NCI-H1694 (cell line): ENCODE results near the gene XCL2.
"Not testable (repeated sequence)": the region's sequence is repeated elsewhere in the genome, so short reads cannot be mapped to it uniquely, and the experiment has no call there.

ENCODE experiments used
- DNase-seq: peaks from one replicate; lab custom pipeline; 2025; lab: John Stamatoyannopoulos, UW

The XCL2 gene, protein sequence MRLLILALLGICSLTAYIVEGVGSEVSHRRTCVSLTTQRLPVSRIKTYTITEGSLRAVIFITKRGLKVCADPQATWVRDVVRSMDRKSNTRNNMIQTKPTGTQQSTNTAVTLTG

DNA sequence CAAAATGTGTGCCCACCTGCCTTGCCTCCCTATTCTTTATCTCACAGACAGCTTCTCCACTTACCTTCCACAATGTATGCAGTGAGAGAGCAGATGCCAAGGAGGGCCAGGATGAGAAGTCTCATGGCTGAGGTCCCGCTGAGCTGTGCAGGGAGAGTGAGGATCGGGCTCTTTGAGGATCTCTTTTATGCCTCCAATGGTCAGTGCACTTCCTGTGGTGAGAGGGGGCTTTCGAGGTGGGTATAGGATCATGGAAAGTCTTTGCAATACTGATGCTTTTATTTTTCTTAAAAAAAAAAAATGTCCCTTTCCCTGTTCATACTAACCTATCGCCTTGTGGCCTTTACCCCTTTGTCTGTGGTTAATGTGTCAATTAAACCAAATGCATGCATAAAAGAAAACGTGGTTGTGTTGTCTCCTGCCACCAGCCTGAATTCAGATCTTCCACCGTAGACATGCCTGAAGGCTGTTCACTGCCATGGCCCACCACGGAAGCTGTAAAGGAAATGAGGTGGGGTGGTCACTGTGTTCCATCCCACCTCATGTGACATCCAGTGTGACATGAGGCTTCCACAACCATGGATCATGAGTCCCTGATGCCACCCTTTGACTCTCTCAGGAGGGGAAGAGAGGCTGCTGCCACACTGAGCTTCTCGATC is at the start of gene XCL2:
TSS of gene XCL2 (minus strand) at position 158 of the 659 bp plus-strand sequence. CDS start at position 125, 33 bp downstream.
- not testable (repeated sequence) for DNase-seq

DNA sequence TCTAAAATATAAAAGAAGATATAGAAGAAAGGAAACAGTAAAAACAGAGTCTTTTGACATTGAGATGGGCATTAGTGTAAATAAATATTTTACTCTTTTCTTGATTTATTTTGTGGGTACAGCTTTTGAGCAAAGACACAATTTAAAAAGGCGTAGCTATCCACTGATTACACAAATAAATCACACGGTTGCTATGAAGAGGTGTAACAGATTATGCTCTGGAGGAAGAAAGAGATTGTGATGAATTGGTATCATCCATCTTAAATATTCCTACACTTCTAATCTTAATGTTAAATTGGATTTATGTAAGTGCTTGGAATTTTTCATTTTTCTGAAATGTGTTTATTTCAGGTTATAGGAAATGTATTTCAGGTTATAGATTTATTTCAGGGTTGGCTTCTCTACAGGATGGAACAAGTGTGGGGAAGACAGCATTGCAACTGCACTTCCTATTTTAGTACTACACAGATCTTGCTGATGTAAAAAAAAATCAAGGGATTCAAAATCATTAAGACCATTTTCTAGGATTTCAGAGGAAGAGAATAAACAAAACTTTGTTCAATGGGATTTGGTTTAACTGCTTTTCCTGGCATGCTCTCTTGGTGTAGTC is 47.9 kb upstream of the XCL2 start:
- DNase-seq = no peak

DNA sequence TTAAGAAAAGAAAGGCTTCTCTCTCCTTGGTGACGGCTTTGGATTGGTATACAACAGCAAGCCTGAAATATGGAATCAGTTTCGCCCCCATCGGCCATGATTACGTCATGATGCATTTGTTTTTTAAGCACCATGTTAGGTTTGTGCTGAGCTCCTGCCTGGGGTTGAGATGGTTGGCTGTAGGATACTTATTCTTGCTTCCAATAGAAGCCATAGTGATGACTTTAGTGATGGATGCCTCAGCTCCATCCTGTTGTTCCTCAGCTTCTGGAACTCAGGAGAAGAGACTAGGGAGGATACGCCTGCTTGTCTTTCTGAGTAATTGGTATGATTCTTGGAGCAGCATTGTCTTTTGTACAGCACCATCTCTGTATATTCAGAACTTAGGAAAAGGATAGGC is 47.3 kb upstream of the XCL2 start:
- no peak for DNase-seq

DNA sequence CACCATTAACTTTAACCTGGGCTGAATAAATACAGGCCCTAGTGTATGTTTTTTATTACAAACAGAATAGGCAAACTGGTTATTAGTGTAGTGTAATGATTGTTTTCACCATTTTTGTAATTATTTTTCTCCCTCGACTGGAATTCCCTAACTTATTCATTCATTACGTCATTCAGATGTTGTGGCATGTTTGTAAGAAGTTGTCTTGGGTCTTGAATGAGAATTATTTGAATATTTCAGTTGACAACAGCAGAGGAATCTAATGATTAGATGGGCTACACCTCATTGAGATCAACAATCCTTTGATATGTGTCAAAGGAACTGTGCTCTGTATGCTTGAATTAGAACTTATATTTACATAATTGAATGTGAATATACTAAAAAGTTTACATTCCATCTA is 45.4 kb upstream of the XCL2 start:
- DNase-seq = no peak

DNA sequence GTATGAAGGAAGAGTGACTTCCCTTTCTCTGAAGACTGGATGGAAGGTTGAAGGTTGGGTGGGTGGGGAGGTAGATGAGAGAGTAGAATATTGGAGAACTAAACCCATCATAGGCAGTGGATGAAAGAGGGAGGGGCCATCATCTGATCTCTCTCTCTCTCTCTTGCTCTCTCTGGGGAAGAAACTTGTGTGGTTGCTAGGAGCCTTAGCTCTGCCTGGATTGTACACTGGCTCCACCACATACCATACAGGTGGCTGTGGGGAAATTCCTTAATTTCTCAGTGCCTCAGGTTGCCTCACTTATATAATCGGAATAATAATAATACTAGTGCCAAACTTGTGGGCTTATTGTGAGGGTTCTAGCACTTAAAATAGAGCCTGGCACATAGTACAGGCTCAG is 42.1 kb upstream of the XCL2 start:
- DNase-seq = no peak

DNA sequence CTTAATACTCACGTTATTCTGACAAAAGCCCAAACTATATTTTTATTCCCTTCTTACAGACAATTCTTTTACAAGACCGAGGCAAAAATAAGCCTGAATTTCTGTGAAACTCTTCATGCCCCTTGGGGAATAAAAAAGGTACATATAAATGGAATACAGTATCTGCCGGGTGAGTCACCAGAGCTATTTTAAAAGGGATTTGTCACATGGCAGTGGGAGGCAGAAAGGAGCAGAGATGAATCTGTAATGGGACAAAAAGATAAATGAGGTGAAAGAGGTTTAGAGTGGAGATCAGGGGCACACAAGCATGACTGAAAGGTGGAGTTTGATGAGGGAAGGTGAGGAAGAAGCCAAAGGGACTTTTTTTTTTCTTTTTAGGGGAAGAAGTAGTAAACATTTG is 41.4 kb upstream of the XCL2 start:
- no peak for DNase-seq

DNA sequence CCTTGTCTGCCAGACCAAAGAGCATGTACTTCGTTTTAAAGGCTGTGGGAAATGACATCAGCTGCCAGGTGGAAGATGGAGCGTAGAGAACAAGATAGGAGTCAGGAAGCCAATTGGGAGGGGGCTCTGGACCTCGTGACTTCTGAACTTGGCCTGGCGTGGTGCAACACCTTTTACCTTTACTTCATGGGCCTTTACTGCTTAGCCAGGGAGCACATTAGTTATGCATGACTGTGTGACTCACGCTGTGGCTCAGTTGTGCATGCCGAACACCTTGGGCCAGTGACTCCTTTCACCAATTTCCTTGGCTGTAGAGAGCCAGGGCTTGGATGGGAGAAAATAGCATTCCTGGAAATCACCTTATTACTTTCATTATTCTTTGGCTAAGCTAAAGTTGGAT is 39.8 kb upstream of the XCL2 start:
- no peak for DNase-seq

DNA sequence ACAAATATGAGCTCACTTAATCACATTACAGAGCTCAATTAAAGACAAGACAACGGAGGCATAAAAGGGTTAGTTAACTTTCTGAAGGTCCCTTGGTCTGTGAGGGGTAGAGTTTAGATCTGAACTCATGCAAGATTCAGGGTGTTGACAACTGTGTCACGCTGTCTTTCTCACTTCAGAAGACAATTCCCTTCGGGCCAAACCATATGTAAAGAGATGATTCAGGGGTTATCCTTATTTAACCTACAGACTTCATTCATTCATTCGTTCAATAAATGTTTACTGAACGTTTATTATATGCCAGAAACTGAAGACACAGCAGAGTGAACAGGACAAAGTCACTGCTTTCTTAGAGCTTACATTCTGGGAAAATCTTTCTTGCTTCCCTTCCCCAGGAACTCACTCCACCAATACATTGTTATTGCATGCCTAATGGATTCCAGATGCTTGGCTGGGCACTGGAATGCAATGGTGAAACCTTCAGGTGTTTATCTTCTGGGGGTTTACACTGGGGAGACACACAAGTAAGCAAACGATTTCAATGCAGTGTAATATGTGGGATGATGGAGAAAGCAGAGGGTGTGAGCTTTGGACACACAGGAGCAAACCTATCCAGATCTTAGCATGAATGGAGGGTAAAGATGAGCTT is 39.0 kb upstream of the XCL2 start:
- DNase-seq = no peak

DNA sequence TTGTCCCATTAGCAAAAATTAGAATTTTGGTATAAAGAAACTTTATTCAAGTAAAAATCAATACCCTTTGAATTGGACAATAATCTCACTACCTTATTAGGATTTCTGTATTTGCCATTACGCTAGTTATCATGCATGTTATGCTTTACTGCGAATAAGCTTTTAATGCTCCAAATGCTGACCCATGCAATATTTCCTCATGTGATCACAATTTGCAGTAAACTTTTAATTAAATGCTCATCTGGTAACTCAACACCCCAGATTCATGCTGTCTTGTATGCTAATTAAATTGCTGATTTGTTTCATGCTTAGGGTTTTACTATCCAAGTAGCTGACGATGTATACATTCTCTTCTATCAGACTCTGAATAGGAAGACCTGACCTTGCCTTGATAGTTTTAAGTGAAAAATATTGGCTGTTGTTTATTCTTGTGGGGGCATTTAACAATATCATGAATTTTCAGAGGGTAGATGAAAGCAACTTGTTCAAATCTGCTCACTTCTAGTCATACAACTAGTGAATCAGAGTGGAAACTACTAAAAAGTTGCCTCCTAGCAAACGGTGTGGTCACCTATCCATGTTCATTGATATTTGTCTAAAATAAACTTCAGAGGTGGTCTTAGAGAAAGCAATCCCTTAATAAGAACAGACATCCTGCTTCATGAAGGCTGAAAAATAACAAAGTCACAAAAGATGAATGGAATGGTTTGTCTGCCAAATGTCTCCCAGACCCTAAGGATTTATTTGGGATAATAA is 38.2 kb upstream of the XCL2 start:
- DNase-seq = no peak

DNA sequence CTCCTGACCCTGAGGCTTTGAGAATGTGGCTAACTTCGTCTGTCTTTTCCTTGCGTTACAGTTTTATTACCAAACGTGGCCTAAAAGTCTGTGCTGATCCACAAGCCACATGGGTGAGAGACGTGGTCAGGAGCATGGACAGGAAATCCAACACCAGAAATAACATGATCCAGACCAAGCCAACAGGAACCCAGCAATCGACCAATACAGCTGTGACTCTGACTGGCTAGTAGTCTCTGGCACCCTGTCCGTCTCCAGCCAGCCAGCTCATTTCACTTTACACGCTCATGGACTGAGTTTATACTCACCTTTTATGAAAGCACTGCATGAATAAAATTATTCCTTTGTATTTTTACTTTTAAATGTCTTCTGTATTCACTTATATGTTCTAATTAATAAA is 37.2 kb upstream of the XCL2 start:
- not testable (repeated sequence) for DNase-seq

DNA sequence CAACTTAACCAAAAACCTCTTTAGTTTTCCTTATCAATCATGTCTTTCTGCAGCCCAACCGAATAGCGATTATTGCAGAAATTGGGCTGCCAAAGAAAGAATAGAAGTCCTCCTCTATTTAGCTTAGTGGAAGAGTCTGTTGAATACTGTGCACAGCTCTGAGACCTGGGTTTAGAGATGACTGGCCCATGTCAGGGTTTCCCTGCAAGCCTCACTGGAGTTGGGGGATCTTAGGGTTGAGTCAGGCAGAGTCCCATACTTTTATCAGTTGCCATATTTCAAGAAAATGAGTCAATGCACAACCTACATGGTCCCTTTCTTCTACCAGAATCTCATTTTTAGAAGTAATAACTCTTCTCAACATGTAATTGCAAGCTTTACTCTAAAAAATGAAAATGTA is 36.5 kb upstream of the XCL2 start:
- DNase-seq = not testable (repeated sequence)

DNA sequence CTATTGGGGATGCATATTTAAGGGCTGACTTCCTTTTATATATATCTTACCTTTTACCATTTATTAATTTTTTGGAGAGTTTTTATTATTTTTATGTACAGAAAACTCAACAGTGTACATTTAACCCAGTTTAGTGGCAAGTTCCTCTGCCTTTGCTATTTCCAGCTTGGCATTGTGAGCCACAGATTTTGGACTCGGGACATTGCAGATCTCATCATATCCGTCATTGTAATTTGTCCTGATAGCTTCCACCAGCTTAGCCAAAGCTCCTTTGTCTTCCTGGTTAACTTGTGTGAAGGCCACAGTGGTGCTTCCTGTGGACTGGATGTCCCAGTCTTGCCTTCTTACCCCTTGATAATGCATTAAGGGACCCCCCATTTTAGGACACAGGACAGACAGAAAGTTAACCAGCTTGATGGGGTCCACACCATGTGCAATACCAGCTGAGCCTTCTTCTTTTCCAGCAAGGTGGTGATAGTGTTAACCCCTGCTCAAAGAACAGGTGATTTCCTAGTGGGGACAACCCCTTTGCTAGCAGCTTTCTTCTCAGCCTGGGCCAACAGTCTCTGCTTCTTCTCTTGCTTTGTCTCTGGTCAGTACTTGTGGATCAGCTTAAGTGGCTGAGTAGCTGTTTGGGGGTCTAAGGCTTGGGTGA is 34.9 kb upstream of the XCL2 start:
- DNase-seq = not testable (repeated sequence)

DNA sequence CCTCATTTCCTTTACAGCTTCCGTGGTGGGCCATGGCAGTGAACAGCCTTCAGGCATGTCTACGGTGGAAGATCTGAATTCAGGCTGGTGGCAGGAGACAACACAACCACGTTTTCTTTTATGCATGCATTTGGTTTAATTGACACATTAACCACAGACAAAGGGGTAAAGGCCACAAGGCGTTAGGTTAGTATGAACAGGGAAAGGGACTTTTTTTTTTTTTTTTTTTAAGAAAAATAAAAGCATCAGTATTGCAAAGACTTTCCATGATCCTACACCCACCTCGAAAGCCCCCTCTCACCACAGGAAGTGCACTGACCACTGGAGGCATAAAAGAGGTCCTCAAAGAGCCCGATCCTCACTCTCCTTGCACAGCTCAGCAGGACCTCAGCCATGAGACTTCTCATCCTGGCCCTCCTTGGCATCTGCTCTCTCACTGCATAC is 32.5 kb upstream of the XCL2 start, which contains the start of gene XCL1:
TSS of gene XCL1 (plus strand) at position 361 of the 444 bp plus-strand sequence. CDS start at position 394, 33 bp downstream.
- DNase-seq = not testable (repeated sequence)

DNA sequence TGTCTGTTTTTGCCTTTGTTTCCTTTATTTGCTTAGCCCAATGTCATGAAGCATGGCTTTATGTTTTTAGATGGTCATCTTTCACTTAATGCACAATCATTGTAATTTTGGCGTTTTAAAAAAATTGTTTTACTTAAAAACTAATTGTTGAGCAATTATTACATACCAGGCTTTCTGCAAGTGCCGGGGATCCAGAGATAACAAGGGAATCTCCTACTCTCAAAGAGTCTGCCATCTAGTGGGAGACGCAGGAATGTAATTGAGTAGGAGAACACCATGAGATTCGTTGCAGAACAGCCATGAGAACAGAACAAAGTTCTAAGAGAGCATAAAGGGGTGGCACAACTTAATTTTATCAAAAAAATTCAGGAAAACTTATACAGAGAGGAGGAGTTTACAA is 30.4 kb upstream of the XCL2 start:
- DNase-seq = peak; percentile 46

DNA sequence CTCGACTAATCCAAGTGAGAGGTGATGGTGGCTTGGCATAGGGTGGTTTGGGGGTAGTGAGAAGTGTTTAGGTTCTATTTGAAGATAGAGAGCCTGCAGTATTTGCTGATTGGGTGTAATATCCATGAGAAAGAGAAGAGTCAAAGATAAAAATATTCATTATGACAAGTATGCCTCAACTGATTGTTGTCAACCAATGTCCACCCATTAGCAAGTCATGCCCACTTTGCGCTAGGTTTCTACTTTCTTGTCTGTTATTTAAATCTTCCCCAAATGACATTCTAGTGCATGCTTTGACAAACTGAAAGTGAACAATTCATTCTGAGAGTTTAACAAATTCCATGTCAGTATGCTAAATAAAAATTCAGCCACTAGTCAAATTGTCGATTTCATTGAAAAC is 28.8 kb upstream of the XCL2 start:
- no peak for DNase-seq

DNA sequence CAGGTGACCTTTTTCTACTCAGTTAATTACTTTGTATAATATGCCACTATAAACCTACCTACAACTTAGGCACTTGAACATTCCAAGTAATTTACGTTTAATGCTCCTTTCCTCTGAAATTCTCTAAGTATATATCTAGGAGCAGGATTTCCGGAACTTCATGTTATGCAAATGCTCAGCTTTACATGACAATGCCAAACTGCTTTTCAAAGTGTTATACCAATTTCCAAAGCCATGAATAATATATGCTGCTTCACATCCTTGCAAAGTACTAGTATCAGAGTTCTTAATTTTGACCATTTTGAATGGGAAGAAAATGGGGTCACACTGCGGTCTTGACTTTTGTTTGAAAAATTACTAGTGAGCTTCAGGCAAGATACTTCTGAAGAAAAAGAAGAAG is 26.9 kb upstream of the XCL2 start:
- no peak for DNase-seq

DNA sequence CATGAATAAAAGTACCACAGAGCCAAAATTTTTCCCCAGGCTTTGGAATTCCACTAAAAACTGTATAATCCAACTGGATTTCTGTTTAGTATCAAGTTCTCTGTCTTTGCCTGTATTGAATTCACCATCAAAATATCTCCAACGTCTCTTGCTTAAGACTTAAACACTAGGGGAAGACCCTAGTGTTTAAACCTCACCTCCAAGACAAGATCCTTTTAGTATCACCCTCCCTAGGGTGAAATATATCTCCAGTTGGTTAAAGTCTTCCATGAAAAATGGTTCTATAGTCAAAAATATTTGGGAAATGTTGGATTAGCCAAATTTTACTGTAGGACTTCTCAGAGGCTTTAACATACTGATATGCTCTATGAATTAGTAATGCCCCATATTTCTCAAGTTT is 24.5 kb upstream of the XCL2 start:
- DNase-seq = no peak

DNA sequence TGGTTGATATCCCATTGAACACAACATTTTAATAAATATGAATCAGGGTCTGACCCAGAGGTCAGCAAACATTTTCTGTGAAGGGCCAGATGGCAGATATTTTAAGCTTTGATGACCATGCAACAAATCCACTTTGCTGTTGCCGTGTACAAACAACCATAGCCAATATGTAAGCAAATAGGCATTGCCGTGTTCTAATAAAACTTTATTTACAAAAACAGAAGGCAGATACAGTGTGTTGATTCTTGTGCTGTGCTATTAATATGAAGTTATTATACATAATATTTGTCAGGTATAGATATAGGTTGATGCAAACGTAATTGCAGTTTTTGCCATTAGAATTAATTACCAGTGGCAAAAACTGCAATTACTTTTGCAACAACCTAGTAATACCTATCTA is 23.8 kb upstream of the XCL2 start:
- no peak for DNase-seq

DNA sequence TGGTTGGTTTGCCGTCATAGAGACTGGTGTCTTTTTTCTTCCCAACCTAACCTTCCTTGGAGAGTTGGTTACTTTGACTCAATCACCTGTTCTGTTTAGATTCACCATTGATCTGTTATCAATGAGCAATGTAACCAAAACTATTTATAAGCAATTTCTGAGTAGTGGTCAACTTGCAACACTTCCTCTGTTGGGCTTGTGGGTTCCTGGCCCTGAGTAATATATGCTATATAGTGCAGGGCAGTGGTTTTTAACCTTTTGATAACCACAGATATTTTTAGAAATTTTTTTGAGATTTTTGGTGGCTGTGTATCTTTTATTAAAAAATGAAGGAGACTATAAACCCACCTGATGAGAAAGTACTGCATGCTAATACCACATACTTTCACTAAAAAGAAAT is 23.2 kb upstream of the XCL2 start:
- no peak for DNase-seq

DNA sequence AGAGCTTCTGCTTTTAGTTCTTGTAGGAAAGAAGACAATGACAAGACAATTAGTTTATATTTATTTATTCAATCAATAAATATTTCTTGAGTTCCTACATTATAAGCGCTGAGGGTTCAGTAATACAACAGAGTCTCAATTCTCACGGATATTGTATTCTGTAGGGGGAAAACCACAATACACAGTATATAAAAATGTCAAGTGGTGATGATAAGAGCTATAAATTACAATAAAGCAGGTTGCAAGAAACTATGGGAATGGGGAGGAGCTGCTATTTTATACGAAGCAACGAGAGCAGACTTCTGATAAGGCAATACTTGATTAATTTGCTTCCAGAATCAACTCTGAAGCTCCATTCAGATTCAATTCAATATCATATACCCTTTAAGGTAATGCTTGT is 22.0 kb upstream of the XCL2 start:
- no peak for DNase-seq

DNA sequence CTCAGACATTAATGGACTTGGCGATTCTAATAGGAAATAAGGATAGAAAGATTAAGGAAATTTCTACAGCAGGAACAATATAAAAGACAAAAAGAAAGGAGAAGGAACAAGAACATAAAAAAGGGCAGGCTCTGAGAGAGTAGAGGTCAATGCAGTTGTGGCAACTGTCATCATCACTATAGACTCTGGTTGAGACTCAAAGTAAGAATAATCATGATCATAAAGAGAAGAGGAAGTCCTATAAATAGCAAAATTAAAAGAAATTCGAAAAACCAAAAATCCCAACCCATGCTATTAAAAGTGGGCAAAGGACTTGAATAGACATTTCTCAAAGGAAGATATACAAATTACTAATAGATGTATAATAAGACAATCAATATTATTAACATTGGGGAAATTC is 18.2 kb upstream of the XCL2 start:
- DNase-seq = no peak

DNA sequence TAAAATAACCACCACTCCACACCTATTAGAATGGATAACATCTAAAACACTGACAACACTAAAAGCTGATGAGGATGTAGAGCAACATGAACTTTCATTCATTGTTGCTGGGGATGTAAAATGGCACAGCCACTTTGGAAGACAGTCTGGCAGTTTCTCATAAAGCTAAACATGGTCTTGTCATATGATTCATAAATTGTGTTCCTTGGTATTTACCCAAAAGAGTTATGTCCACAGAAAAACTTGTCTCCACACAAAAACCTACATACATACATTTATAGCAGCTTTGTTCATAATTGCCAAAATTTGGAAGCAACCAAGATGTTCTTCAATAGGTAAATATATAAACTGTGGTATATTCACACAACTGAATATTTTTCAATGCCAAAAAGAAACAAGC is 16.6 kb upstream of the XCL2 start:
- DNase-seq = no peak
